Nephron (organoid): ENCODE results near the gene RAPGEFL1.

Source experiments
- H3K27ac Mint-ChIP-seq, 3 experiments: 2 replicates each; pipeline ENCODE4 v1.8.0; 2020; ENCODE audit warnings: mixed read lengths in 3 of 3, mild to moderate bottlenecking in 2 of 3, moderate library complexity in 1 of 3
- H3K27me3 Mint-ChIP-seq: 2 replicates; pipeline ENCODE4 v1.8.0; 2021; ENCODE audit warnings: low read depth, mild to moderate bottlenecking, moderate library complexity, mixed read lengths
- H3K36me3 Mint-ChIP-seq: 2 replicates; pipeline ENCODE4 v1.8.0; 2020; ENCODE audit warnings: low read depth, mixed read lengths
- H3K4me1 Mint-ChIP-seq: 2 replicates; pipeline ENCODE4 v1.8.0; 2020; ENCODE audit warnings: mixed read lengths
- H3K4me3 Mint-ChIP-seq, 3 experiments: 2 replicates each; pipeline ENCODE4 v1.8.0; 2020; ENCODE audit warnings: mild to moderate bottlenecking in 3 of 3, mixed read lengths in 3 of 3, moderate library complexity in 2 of 3
- H3K9me3 Mint-ChIP-seq: 2 replicates; pipeline ENCODE4 v1.8.0; 2020; ENCODE audit warnings: mixed read lengths
- CTCF ChIP-seq, 3 experiments: fragments of 200-600 bp; sonication (generic); IDR thresholded peaks; one replicate each; pipeline ENCODE4 v1.5.0; 2021; ENCODE audit warnings: antibody characterized with exemption in 3 of 3; ENCODE audit not compliant: unreplicated experiment in 3 of 3

RAPGEFL1 gene

DNA sequence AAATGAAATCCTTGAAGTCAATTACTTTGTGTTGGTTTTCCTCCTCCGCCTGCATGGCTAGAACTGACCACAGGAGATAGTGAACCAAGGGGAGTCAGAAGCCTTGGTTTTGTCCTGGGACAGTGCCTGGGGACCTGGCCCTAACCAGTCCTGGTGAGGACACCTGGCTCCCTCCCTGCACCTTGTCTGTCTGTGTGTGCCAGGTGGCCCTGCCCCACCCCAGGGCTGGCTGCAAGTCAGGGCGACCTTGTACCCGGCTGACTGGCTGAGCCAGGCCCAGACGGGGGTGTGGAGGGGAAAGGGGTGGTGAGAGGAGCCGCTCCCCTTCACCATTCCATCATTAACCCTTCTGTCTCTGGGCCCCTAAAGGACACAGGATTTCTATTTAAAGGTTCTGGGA lies 3.4 kb downstream of the RAPGEFL1 start:
- H3K9me3 Mint-ChIP-seq = no peaks in the 10 kb centered on the region
- peaks cover 5% of the 10 kb centered on the region for H3K27me3 Mint-ChIP-seq
- H3K4me1 Mint-ChIP-seq = peaks cover 17% of the 10 kb centered on the region
- peaks cover 15% of the 10 kb centered on the region for H3K36me3 Mint-ChIP-seq
- H3K27ac Mint-ChIP-seq = peak overlapping the region; percentile 9 to 71 (median 58)
- TF ChIP-seq CTCF (IDR thresholded peaks at IDR 0.05; ENCODE audit: unreplicated experiment in 3 of 3) = no peak
- peak overlapping the region; percentile 20 to 51 (median 49) for H3K4me3 Mint-ChIP-seq

GRCh38 chr17:40181205-40181604 lies 3.9 kb downstream of the RAPGEFL1 start:
- TF ChIP-seq CTCF (IDR thresholded peaks at IDR 0.05; ENCODE audit: unreplicated experiment in 3 of 3) = no peak
- Mint-ChIP-seq H3K36me3 (peaks cover 10% of the 10 kb centered on the region), H3K9me3 (no peaks in the 10 kb centered on the region), H3K27ac (no peak overlapping the region), H3K4me3 (no peak overlapping the region), H3K27me3 (peaks cover 4% of the 10 kb centered on the region), H3K4me1 (peaks cover 17% of the 10 kb centered on the region)

- Mint-ChIP-seq H3K9me3 (no peaks in the 10 kb centered on the region), H3K27ac (no peak overlapping the region), H3K4me3 (no peak overlapping the region), H3K4me1 (peaks cover 11% of the 10 kb centered on the region), H3K36me3 (peaks cover 7% of the 10 kb centered on the region), H3K27me3 (no peaks in the 10 kb centered on the region)
- no peak for TF ChIP-seq CTCF (IDR thresholded peaks at IDR 0.05; ENCODE audit: unreplicated experiment in 3 of 3)
Measured at GRCh38 chr17:40182606-40183005, 5.3 kb downstream of the RAPGEFL1 start.

GRCh38 chr17:40187238-40187637 lies 10.0 kb downstream of the RAPGEFL1 start:
- H3K4me1 Mint-ChIP-seq = peaks cover 6% of the 10 kb centered on the region
- H3K27me3 Mint-ChIP-seq = peaks cover 3% of the 10 kb centered on the region
- peaks cover 20% of the 10 kb centered on the region for H3K36me3 Mint-ChIP-seq
- TF ChIP-seq CTCF (IDR thresholded peaks at IDR 0.05; ENCODE audit: unreplicated experiment in 3 of 3) = no peak
- no peak overlapping the region for H3K4me3 Mint-ChIP-seq
- no peaks in the 10 kb centered on the region for H3K9me3 Mint-ChIP-seq
- H3K27ac Mint-ChIP-seq = no peak overlapping the region

DNA sequence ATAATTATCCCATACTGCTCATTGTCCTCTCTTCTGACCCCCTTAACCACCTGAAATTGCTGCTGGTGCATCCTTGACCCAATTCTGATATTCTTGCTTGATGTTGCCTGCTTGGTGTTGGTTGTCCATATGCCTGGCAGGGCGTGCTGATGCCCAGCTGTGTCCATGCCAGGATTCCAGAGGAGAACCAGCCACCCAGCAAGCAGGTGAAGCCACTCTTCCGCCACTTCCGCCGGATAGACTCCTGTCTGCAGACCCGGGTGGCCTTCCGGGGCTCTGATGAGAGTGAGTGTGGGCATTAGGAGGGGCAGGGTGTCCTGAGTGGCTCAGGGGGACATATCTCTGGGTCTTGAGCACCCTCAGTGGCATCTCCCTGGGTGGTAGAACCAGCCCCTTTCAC lies 11.4 kb downstream of the RAPGEFL1 start:
- Mint-ChIP-seq H3K27ac (no peak overlapping the region), H3K27me3 (peaks cover 3% of the 10 kb centered on the region), H3K4me3 (no peak overlapping the region), H3K36me3 (peaks cover 24% of the 10 kb centered on the region), H3K4me1 (peaks cover 8% of the 10 kb centered on the region), H3K9me3 (no peaks in the 10 kb centered on the region)
- TF ChIP-seq CTCF (IDR thresholded peaks at IDR 0.05; ENCODE audit: unreplicated experiment in 3 of 3) = no peak

DNA sequence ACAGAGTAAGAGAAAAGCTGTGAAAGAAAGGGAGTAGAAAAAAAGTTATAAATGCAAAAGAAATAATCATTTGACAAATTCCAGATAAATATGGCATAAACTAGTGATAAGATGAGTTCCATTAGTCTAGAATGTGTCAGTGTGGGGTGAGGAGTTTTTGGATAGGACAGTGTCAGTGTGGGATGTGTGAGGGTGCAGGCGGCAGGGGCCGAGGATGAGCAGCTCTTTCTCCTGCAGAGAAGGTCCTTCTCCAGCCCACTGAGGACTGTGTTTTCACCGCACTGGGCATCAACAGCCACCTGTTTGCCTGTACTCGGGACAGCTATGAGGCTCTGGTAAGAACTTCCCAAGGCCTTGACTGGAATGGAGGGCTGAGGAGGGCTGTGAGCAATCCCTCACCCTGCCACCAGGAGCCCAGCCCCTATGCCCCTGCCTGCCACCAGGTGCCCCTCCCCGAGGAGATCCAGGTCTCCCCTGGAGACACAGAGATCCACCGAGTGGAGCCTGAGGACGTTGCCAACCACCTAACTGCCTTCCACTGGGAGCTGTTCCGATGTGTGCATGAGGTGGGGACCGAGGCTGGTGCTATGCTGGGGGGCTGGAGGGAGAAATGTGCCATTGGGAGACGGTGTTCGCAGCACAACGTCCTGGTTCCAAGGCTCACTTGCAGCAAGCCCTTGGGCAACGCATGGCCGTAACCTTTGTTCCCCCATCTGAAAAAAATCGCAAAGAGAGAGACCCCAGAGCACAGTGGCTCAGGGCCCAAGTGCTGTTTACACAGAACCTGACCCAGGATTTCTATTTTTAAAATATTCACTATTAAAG lies 13.1 kb downstream of the RAPGEFL1 start:
- Mint-ChIP-seq H3K27me3 (peaks cover 3% of the 10 kb centered on the region), H3K4me1 (peaks cover 23% of the 10 kb centered on the region), H3K36me3 (peaks cover 24% of the 10 kb centered on the region), H3K27ac (peak overlapping the region in 1 of 3 experiments; percentile 30), H3K9me3 (no peaks in the 10 kb centered on the region), H3K4me3 (peak overlapping the region; percentile 70 to 78 (median 75))
- peak; percentile 10 to 36 (median 13) for TF ChIP-seq CTCF (IDR thresholded peaks at IDR 0.05; ENCODE audit: unreplicated experiment in 3 of 3)
